Mesenchymal stem cell (in vitro differentiated cells and primary cell): ENCODE measurements around the gene VPS37C.

Experiments
- DNase-seq: peaks from one replicate; pipeline ENCODE4 v3.0.0-alpha.2; 2013
- H2AFZ ChIP-seq: one replicate; pipeline ENCODE4 v1.6.1; 2013; ENCODE audit warnings: low read depth, mild to moderate bottlenecking, control low read depth, inconsistent platforms, low read length, moderate library complexity
- H2AK5ac ChIP-seq: 2 replicates; pipeline ENCODE4 v1.6.1; 2013; ENCODE audit warnings: low read length, moderate library complexity, mild to moderate bottlenecking, inconsistent platforms; ENCODE audit not compliant: severe bottlenecking
- H2BK120ac ChIP-seq: one replicate; pipeline ENCODE4 v1.6.1; 2013; ENCODE audit warnings: low read depth, mild to moderate bottlenecking, inconsistent platforms, low read length, moderate library complexity
- H2BK12ac ChIP-seq, 2 experiments: one replicate each; pipeline ENCODE4 v1.6.1; 2013; ENCODE audit warnings: inconsistent platforms in 2 of 2, low read length in 2 of 2, mild to moderate bottlenecking in 2 of 2, moderate library complexity in 2 of 2, control low read depth in 1 of 2
- H2BK15ac ChIP-seq: one replicate; pipeline ENCODE4 v1.6.1; 2013; ENCODE audit warnings: mild to moderate bottlenecking, low read depth, inconsistent platforms; ENCODE audit not compliant: poor library complexity, severe bottlenecking
- H2BK5ac ChIP-seq: 2 replicates; pipeline ENCODE4 v1.6.1; 2013; ENCODE audit warnings: low read depth, mild to moderate bottlenecking, low read length, control low read depth, inconsistent platforms; ENCODE audit not compliant: poor library complexity, severe bottlenecking
- H3K14ac ChIP-seq, 2 experiments: one replicate each; pipeline ENCODE4 v1.6.1; 2013; ENCODE audit warnings: inconsistent platforms in 2 of 2, low read length in 2 of 2, control low read depth in 1 of 2, mild to moderate bottlenecking in 1 of 2, moderate library complexity in 1 of 2
- H3K18ac ChIP-seq, 2 experiments: one replicate each; pipeline ENCODE4 v1.6.1; 2013; ENCODE audit warnings: inconsistent platforms in 2 of 2, low read length in 2 of 2, control low read depth in 1 of 2, low read depth in 1 of 2, mild to moderate bottlenecking in 1 of 2
- H3K23ac ChIP-seq, 2 experiments: one replicate each; pipeline ENCODE4 v1.6.1; 2013; ENCODE audit warnings: inconsistent platforms in 2 of 2, low read length in 2 of 2, mild to moderate bottlenecking in 2 of 2, moderate library complexity in 2 of 2, control low read depth in 1 of 2
- H3K27ac ChIP-seq: 2 replicates; pipeline ENCODE4 v1.5.1; 2013; ENCODE audit warnings: mild to moderate bottlenecking, moderate library complexity, low read length, control low read depth, inconsistent platforms; ENCODE audit not compliant: poor library complexity, severe bottlenecking
- H3K27me3 ChIP-seq, 2 experiments: 2 replicates each; pipeline versions ENCODE4 v1.6.1 to v1.7.0; 2013; ENCODE audit warnings: low read length in 2 of 2, mild to moderate bottlenecking in 2 of 2, moderate library complexity in 2 of 2, control low read depth in 1 of 2, inconsistent platforms in 1 of 2; ENCODE audit not compliant: control insufficient read depth in 1 of 2, insufficient read depth in 1 of 2
- H3K36me3 ChIP-seq, 2 experiments: 2 replicates each; pipeline versions ENCODE4 v1.6.1 to v1.7.0; 2013; ENCODE audit warnings: low read length in 2 of 2, control low read depth in 1 of 2, inconsistent platforms in 1 of 2, low read depth in 1 of 2, mild to moderate bottlenecking in 1 of 2; ENCODE audit not compliant: insufficient read depth in 2 of 2, control insufficient read depth in 1 of 2
- H3K4ac ChIP-seq, 2 experiments: one replicate each; pipeline ENCODE4 v1.6.1; 2013; ENCODE audit warnings: inconsistent platforms in 2 of 2, low read length in 2 of 2, mild to moderate bottlenecking in 2 of 2, moderate library complexity in 2 of 2, control low read depth in 1 of 2, low read depth in 1 of 2
- H3K4me1 ChIP-seq: 2 replicates; pipeline ENCODE4 v1.6.1; 2013; ENCODE audit warnings: low read depth, low read length, control low read depth; ENCODE audit not compliant: control insufficient read depth, insufficient read depth
- H3K4me2 ChIP-seq: 2 replicates; pipeline ENCODE4 v1.6.1; 2013; ENCODE audit warnings: low read length, mild to moderate bottlenecking, inconsistent platforms; ENCODE audit not compliant: poor library complexity, severe bottlenecking
- H3K4me3 ChIP-seq, 2 experiments: 2 replicates each; pipeline versions ENCODE4 v1.5.1 to v1.7.0; 2013; ENCODE audit warnings: low read length in 2 of 2, mild to moderate bottlenecking in 2 of 2, control low read depth in 1 of 2, low read depth in 1 of 2; ENCODE audit not compliant: insufficient read depth in 1 of 2
- H3K79me1 ChIP-seq: replicated peaks from 2 replicates; pipeline ENCODE4 v1.6.1; 2013; ENCODE audit warnings: mild to moderate bottlenecking, control low read depth, low read length, inconsistent platforms; ENCODE audit not compliant: poor library complexity, severe bottlenecking
- H3K9ac ChIP-seq: 2 replicates; pipeline ENCODE4 v1.7.0; 2013; ENCODE audit warnings: mild to moderate bottlenecking, low read length, moderate library complexity
- H3K9me3 ChIP-seq: 2 replicates; pipeline ENCODE4 v1.7.0; 2013; ENCODE audit warnings: mild to moderate bottlenecking, low read length; ENCODE audit not compliant: control insufficient read depth
- H4K8ac ChIP-seq: one replicate; pipeline ENCODE4 v1.6.1; 2013; ENCODE audit warnings: inconsistent platforms, mild to moderate bottlenecking, low read length, moderate library complexity
- H4K91ac ChIP-seq: one replicate; pipeline ENCODE4 v1.6.1; 2013; ENCODE audit warnings: mild to moderate bottlenecking, low read length, inconsistent platforms
- WGBS: methylation state at CpG from one replicate; pipeline ENCODE4 v1.1.7; 2013; ENCODE audit warnings: mixed read lengths; 5-methylcytosine and 5-hydroxymethylcytosine counted together

Gene VPS37C

DNA sequence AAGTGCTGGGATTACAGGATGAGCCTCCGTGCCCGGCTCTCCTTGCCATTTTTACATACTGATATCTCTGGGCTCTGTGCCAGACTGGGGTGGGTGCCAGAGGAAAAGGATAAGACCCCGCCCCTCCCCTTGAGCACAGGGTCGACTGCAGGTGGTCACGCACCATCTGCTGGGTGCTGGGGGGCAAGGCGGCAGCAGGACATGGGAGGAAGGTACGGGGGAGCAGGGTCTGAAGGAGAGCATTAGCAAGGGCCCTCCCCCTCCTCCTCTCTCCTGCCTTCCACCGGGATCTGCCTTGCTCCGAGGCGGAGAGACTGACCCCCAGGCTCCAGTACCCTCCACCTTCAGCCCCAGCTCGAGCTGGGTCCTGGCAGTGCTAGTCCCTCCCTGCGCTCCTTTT lies 32.4 kb upstream of the VPS37C start:
- no peak overlapping the region for H3K4me2 ChIP-seq
- H3K4me1 ChIP-seq: peaks cover 14% of the 10 kb centered on the region
- H3K27ac ChIP-seq: no peak overlapping the region
- H3K79me1 ChIP-seq: no peaks in the 10 kb centered on the region
- no peak overlapping the region for H2AK5ac ChIP-seq
- 57% methylated on average over 7 of the region's 12 CpGs for WGBS
- no peak overlapping the region for H4K91ac ChIP-seq
- no peak overlapping the region for H2BK12ac ChIP-seq
- no peak overlapping the region for H3K23ac ChIP-seq
- no peak overlapping the region for H2AFZ ChIP-seq
- H2BK120ac ChIP-seq: no peak overlapping the region
- no peak overlapping the region for H3K18ac ChIP-seq
- H3K9me3 ChIP-seq: peaks cover 12% of the 10 kb centered on the region
- no peak overlapping the region for H3K4ac ChIP-seq
- H3K4me3 ChIP-seq: no peak overlapping the region
- H3K27me3 ChIP-seq: peaks cover 0 to 26% of the 10 kb centered on the region in 2 experiments
- H3K9ac ChIP-seq: no peak overlapping the region
- no peak overlapping the region for H3K14ac ChIP-seq
- DNase-seq: no peak
- no peak overlapping the region for H4K8ac ChIP-seq
- no peak overlapping the region for H2BK5ac ChIP-seq
- no peaks in the 10 kb centered on the region for H3K36me3 ChIP-seq
- H2BK15ac ChIP-seq: no peak overlapping the region

DNA sequence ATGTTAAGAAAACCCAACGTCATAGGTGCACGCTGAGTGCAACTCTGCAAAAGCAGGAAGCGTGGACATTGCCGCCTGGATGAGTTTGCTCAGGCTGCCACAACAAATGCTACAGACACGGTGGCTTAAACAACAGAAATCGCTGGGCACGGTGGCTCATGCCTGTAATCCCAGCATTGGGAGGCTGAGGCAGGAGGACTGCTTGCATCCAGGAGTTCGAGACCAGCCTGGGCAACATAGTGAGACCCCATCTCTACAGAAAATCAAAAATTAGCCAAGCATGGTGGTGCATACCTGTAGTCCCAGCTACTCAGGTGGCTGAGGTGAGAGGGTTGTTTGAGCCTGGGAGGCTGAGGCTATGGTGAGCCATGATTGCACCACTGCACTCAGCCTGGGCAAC lies 28.7 kb upstream of the VPS37C start:
- Histone ChIP-seq H4K8ac (no peak overlapping the region), H4K91ac (no peak overlapping the region), H3K27me3 (peaks cover 0 to 11% of the 10 kb centered on the region in 2 experiments), H2BK5ac (no peak overlapping the region), H3K14ac (no peak overlapping the region), H3K4ac (no peak overlapping the region), H3K23ac (no peak overlapping the region), H2AFZ (no peak overlapping the region), H2AK5ac (no peak overlapping the region), H3K9ac (no peak overlapping the region), H3K4me2 (no peak overlapping the region), H3K27ac (no peak overlapping the region), H3K9me3 (peaks cover 7% of the 10 kb centered on the region), H2BK15ac (no peak overlapping the region), H2BK12ac (no peak overlapping the region), H3K79me1 (no peaks in the 10 kb centered on the region), H3K4me1 (peaks cover 3% of the 10 kb centered on the region), H2BK120ac (no peak overlapping the region), H3K36me3 (no peaks in the 10 kb centered on the region), H3K18ac (no peak overlapping the region), H3K4me3 (no peak overlapping the region)
- 86% methylated on average over 7 of the region's 8 CpGs for WGBS
- no peak for DNase-seq

DNA sequence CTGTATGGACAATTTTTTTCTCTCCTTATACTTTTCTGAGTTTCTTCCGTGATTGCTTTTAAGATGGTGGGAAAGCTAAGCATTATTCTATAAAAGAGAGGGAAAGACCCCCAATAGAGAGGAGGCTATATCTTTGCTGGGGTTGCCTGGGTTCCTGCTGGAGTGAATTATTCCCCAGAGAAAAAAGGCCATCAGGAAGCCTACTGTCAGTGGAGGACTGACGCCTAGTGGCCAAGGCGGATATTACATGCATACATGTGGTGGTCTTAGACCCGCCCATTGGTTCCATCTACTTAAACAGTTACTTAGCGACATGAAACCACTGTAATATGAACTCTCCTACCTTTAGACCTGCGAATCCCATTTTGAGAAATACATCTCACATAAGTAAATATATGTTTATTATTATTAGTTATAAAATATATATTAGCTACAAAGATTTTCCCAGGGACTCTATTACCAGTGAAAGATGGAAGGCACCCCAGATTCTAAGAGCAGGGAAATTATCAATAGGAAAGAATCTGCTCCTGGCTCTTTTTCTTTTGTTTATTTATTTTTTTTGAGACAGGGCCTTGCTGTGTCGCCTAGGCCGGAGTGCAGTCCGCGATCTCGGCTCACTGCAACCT lies 26.4 kb upstream of the VPS37C start:
- H2AK5ac ChIP-seq: no peak overlapping the region
- H3K9ac ChIP-seq: no peak overlapping the region
- no peak overlapping the region for H4K8ac ChIP-seq
- H3K27ac ChIP-seq: no peak overlapping the region
- H3K18ac ChIP-seq: no peak overlapping the region
- no peaks in the 10 kb centered on the region for H3K4me1 ChIP-seq
- no peak overlapping the region for H3K4me2 ChIP-seq
- no peak overlapping the region for H2BK120ac ChIP-seq
- no peaks in the 10 kb centered on the region for H3K79me1 ChIP-seq
- H3K14ac ChIP-seq: no peak overlapping the region
- no peak overlapping the region for H4K91ac ChIP-seq
- H3K27me3 ChIP-seq: peaks cover 0 to 5% of the 10 kb centered on the region in 2 experiments
- no peak overlapping the region for H3K4me3 ChIP-seq
- no peak overlapping the region for H2AFZ ChIP-seq
- H3K36me3 ChIP-seq: no peaks in the 10 kb centered on the region
- DNase-seq: peak; percentile 81
- H3K4ac ChIP-seq: no peak overlapping the region
- no peak overlapping the region for H2BK5ac ChIP-seq
- no peak overlapping the region for H2BK12ac ChIP-seq
- peaks cover 7% of the 10 kb centered on the region for H3K9me3 ChIP-seq
- no peak overlapping the region for H2BK15ac ChIP-seq
- no peak overlapping the region for H3K23ac ChIP-seq
- 45% methylated on average over 9 of the region's 11 CpGs for WGBS

DNA sequence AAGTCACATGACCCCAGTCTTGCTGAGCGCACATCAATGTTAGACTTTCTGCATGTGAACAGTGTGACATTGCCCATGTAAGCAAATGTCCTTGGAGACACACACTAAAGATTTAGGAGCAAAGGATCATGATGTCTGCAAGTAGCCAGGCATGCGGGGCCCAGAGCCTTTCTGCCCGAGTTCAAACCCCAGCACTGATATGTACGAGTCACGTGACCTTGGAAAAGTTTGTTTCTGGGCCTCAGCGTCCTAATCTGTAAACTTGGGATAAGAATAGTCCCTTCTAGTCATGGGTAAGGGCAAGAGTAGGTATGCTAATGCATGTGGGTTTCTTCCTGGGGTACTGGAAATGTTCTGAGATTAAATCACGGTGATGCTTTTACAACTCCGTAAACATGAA lies 25.3 kb upstream of the VPS37C start:
- peaks cover 0 to 5% of the 10 kb centered on the region in 2 experiments for H3K27me3 ChIP-seq
- H3K4me2 ChIP-seq: no peak overlapping the region
- no peak overlapping the region for H3K18ac ChIP-seq
- H3K79me1 ChIP-seq: no peaks in the 10 kb centered on the region
- no peak overlapping the region for H3K27ac ChIP-seq
- H3K36me3 ChIP-seq: no peaks in the 10 kb centered on the region
- no peak overlapping the region for H3K9ac ChIP-seq
- no peak overlapping the region for H4K91ac ChIP-seq
- no peak overlapping the region for H2AK5ac ChIP-seq
- H3K9me3 ChIP-seq: peaks cover 5% of the 10 kb centered on the region
- no peak overlapping the region for H2BK15ac ChIP-seq
- H3K14ac ChIP-seq: no peak overlapping the region
- no peak for DNase-seq
- H2BK12ac ChIP-seq: no peak overlapping the region
- H2BK120ac ChIP-seq: no peak overlapping the region
- no peak overlapping the region for H2BK5ac ChIP-seq
- WGBS: 87% methylated on average over 8 of the region's 8 CpGs
- H3K4me3 ChIP-seq: no peak overlapping the region
- no peak overlapping the region for H3K4ac ChIP-seq
- no peak overlapping the region for H2AFZ ChIP-seq
- H3K4me1 ChIP-seq: no peaks in the 10 kb centered on the region
- no peak overlapping the region for H3K23ac ChIP-seq
- H4K8ac ChIP-seq: no peak overlapping the region
